H9 (cell line): Measurements from ENCODE around the gene C17orf107. TPM values are rescaled to one million over a fixed set of nuclear protein-coding genes. Genes with fewer than 3 reads are reported as not detected.

Experiments used
- DNase-seq: peaks from one replicate; pipeline ENCODE4 v3.0.0-alpha.2; 2017
- H2AFZ ChIP-seq: one replicate; pipeline ENCODE4 v1.6.1; 2013; ENCODE audit warnings: mild to moderate bottlenecking, low read length, control low read depth, moderate library complexity
- H2AK5ac ChIP-seq: 2 replicates; pipeline ENCODE4 v1.6.1; 2013; ENCODE audit warnings: low read length, control low read depth, mixed read lengths; ENCODE audit not compliant: insufficient read length
- H2BK120ac ChIP-seq: one replicate; pipeline ENCODE4 v1.6.1; 2013; ENCODE audit warnings: low read depth, mild to moderate bottlenecking, low read length, control low read depth, inconsistent platforms; ENCODE audit not compliant: poor library complexity, severe bottlenecking
- H2BK12ac ChIP-seq: 2 replicates; pipeline ENCODE4 v1.6.1; 2013; ENCODE audit warnings: low read length, control low read depth, mixed read lengths, low read depth; ENCODE audit not compliant: insufficient read length
- H2BK15ac ChIP-seq: 2 replicates; pipeline ENCODE4 v1.6.1; 2013; ENCODE audit warnings: low read depth, low read length, control low read depth
- H2BK20ac ChIP-seq: one replicate; pipeline ENCODE4 v1.6.1; 2013; ENCODE audit warnings: low read depth, mild to moderate bottlenecking, low read length, control low read depth, inconsistent platforms; ENCODE audit not compliant: poor library complexity, severe bottlenecking
- H2BK5ac ChIP-seq: 2 replicates; pipeline ENCODE4 v1.6.1; 2013; ENCODE audit warnings: low read length, control low read depth, mixed read lengths; ENCODE audit not compliant: insufficient read length
- H3K14ac ChIP-seq: 2 replicates; pipeline ENCODE4 v1.6.1; 2013; ENCODE audit warnings: low read length, control low read depth; ENCODE audit not compliant: insufficient read depth
- H3K18ac ChIP-seq: 2 replicates; pipeline ENCODE4 v1.6.1; 2013; ENCODE audit warnings: low read depth, mild to moderate bottlenecking, mixed read lengths, low read length, control low read depth; ENCODE audit not compliant: insufficient read length
- H3K23ac ChIP-seq: 2 replicates; pipeline ENCODE4 v1.6.1; 2013; ENCODE audit warnings: low read length, control low read depth, mixed read lengths, low read depth; ENCODE audit not compliant: insufficient read length
- H3K23me2 ChIP-seq: 2 replicates; pipeline ENCODE4 v1.6.1; 2013; ENCODE audit warnings: low read depth, mild to moderate bottlenecking, mixed read lengths, low read length, control low read depth; ENCODE audit not compliant: insufficient read length, poor library complexity, severe bottlenecking
- H3K27ac ChIP-seq: 2 replicates; pipeline ENCODE4 v1.5.1; 2013; ENCODE audit warnings: low read length, control low read depth, mixed read lengths, low read depth; ENCODE audit not compliant: insufficient read length
- H3K27me3 ChIP-seq: 2 replicates; pipeline ENCODE4 v1.6.1; 2013; ENCODE audit warnings: low read length, control low read depth, inconsistent platforms; ENCODE audit not compliant: insufficient read depth
- H3K4ac ChIP-seq: 2 replicates; pipeline ENCODE4 v1.6.1; 2013; ENCODE audit warnings: low read depth, mild to moderate bottlenecking, control low read depth, inconsistent platforms, low read length, moderate library complexity
- H3K4me1 ChIP-seq: 2 replicates; pipeline ENCODE4 v1.6.1; 2013; ENCODE audit warnings: low read length, control low read depth, inconsistent platforms; ENCODE audit not compliant: insufficient read depth
- H3K4me2 ChIP-seq: 2 replicates; pipeline ENCODE4 v1.6.1; 2013; ENCODE audit warnings: low read length, control low read depth, mixed read lengths; ENCODE audit not compliant: insufficient read length, insufficient read depth
- H3K56ac ChIP-seq: 2 replicates; pipeline ENCODE4 v1.6.1; 2013; ENCODE audit warnings: low read depth, mild to moderate bottlenecking, mixed read lengths, low read length, control low read depth; ENCODE audit not compliant: insufficient read length
- H3K79me1 ChIP-seq: 2 replicates; pipeline ENCODE4 v1.6.1; 2013; ENCODE audit warnings: low read depth, mild to moderate bottlenecking, moderate library complexity, low read length, control low read depth, inconsistent platforms; ENCODE audit not compliant: insufficient read depth, poor library complexity, severe bottlenecking
- H3K79me2 ChIP-seq: 2 replicates; pipeline ENCODE4 v1.6.1; 2013; ENCODE audit warnings: low read length, control low read depth, inconsistent platforms; ENCODE audit not compliant: insufficient read depth
- H3K9ac ChIP-seq: 2 replicates; pipeline ENCODE4 v1.6.1; 2013; ENCODE audit warnings: low read length, control low read depth, mixed read lengths; ENCODE audit not compliant: insufficient read length; ENCODE audit errors: extremely low read depth
- H3K9me3 ChIP-seq: one replicate; pipeline ENCODE4 v1.6.1; 2013; ENCODE audit warnings: low read depth, low read length, inconsistent platforms; ENCODE audit not compliant: control insufficient read depth
- H3T11ph ChIP-seq: one replicate; pipeline ENCODE4 v1.6.1; 2013; ENCODE audit warnings: mild to moderate bottlenecking, low read length, control low read depth, inconsistent platforms
- H4K20me1 ChIP-seq: one replicate; pipeline ENCODE4 v1.6.1; 2013; ENCODE audit not compliant: control insufficient read depth, insufficient read length, insufficient read depth
- H4K5ac ChIP-seq: 2 replicates; pipeline ENCODE4 v1.6.1; 2013; ENCODE audit warnings: low read depth, mild to moderate bottlenecking, mixed read lengths, low read length, control low read depth; ENCODE audit not compliant: insufficient read length
- H4K8ac ChIP-seq: replicated peaks from 2 replicates; pipeline ENCODE4 v1.6.1; 2013; ENCODE audit warnings: low read length, control low read depth, mixed read lengths, low read depth; ENCODE audit not compliant: insufficient read length
- H4K91ac ChIP-seq: 2 replicates; pipeline ENCODE4 v1.6.1; 2013; ENCODE audit warnings: low read depth, mild to moderate bottlenecking, moderate library complexity, mixed read lengths, low read length, control low read depth; ENCODE audit not compliant: insufficient read length
- H3K27ac Mint-ChIP-seq, 3 experiments: 2 replicates in 2 of 3; 3 replicates in 1 of 3; pipeline ENCODE4 v1.8.0; 2020 to 2021; ENCODE audit warnings: mixed read lengths in 3 of 3, mild to moderate bottlenecking in 1 of 3, moderate library complexity in 1 of 3
- H3K27me3 Mint-ChIP-seq: 2 replicates; pipeline ENCODE4 v1.8.0; 2021; ENCODE audit warnings: low read depth, mild to moderate bottlenecking, moderate library complexity, mixed read lengths
- H3K36me3 Mint-ChIP-seq, 3 experiments: 2 replicates in 2 of 3; 3 replicates in 1 of 3; pipeline ENCODE4 v1.8.0; 2020 to 2021; ENCODE audit warnings: low read depth in 3 of 3, mixed read lengths in 3 of 3; ENCODE audit not compliant: insufficient read depth in 1 of 3
- H3K4me1 Mint-ChIP-seq, 2 experiments: 2 replicates each; pipeline ENCODE4 v1.8.0; 2020; ENCODE audit warnings: mixed read lengths in 2 of 2
- H3K4me3 Mint-ChIP-seq, 2 experiments: 2 replicates in 1 of 2; 3 replicates in 1 of 2; pipeline ENCODE4 v1.8.0; 2020 to 2021; ENCODE audit warnings: mild to moderate bottlenecking in 2 of 2, mixed read lengths in 2 of 2, moderate library complexity in 1 of 2
- H3K9me3 Mint-ChIP-seq, 2 experiments: 2 replicates in 1 of 2; 3 replicates in 1 of 2; pipeline ENCODE4 v1.8.0; 2020; ENCODE audit warnings: mild to moderate bottlenecking in 2 of 2, mixed read lengths in 2 of 2, moderate library complexity in 1 of 2
- WGBS: extraction: QIAGEN DNeasy Blood & Tissue Kit; methylation state at CpG from one replicate; pipeline ENCODE4 v1.1.7; 2013; ENCODE audit warnings: missing lambda C conversion rate, low lambda C conversion rate, mixed read lengths; ENCODE audit not compliant: insufficient read length; ENCODE audit errors: extremely low coverage; 5-methylcytosine and 5-hydroxymethylcytosine counted together
- long read RNA-seq: library from polyadenylated mRNA; unstranded; transcript quantifications from one replicate; pipeline ENCODE4 v2.0.0, GENCODE V29; 2020
- total RNA-seq: library from RNA; stranded (reverse); gene quantifications from 2 replicates; pipeline ENCODE4 v1.2.1, GENCODE V29; 2021
- TF ChIP-seq, protein P1 (sequence below): fragments of 200-600 bp; sonication (generic); conservative IDR thresholded peaks from 3 replicates; pipeline ENCODE4 v1.8.0; 2021; ENCODE audit warnings: antibody characterized with exemption, mild to moderate bottlenecking

Gene C17orf107
- 4.0 and 4.4 TPM in 2 replicates for total RNA-seq
- long read RNA-seq, transcript C17orf107-202 (2 exons, 1,275 nt), result major isoform, 8 of 14 reads
- long read RNA-seq, partial matches to known transcripts, result 0 of 14 reads
- long read RNA-seq, other reads (novel, unspliced or antisense), result 5 of 14 reads

DNA sequence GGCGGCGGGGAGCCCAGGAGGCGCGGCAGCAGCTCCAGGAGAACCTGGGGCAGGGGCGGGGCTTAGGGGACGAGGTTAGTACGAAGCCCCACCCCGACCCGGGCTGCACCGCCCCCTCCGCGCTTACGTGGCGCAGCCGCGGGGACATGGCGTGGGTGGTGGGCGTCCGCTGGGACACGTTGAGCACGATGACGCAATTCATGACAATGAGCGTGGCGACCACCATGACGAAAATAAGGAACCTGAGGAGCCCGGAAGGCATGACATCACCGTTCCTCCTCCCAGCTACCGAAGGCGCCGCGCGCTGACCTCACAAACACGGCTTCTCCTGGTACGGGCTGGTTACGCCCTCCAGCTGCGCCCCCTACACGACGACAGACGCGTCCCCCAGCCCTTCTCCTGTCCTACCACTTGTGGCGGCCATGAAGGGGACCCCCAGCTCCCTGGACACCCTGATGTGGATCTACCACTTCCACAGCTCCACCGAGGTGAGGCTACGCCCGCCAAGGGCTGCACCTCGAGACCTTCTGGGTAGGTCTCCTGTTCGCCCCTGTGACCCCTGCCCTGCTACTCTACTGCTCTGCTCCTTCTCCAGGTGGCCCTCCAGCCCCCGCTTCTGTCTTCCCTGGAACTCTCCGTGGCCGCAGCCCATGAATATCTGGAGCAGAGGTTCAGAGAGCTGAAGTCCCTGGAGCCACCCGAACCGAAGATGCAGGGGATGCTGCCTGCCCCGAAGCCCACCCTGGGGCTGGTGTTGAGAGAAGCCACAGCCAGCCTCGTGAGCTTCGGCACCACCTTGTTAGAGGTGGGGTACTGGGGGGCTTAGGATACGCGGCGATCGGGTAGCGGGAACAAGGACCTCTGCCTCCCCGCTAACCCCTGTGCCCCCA lies at the start of gene C17orf107:
Gene C17orf107 (plus strand): TSS at position 196 of the 890 bp plus-strand sequence. CDS start 227 bp downstream, at position 423.
- no CpG with 5 or more reads among the region's 60 CpGs for WGBS
- DNase-seq, result peak; percentile 89
- no peak within 1 kb of the TSS for H3K4ac ChIP-seq

More for the DNA sequence above, at the start of gene C17orf107:
- Mint-ChIP-seq H3K9me3 (no peaks in the 10 kb centered on the region), H3K4me3 (peak within 1 kb of the TSS; percentile 68 to 88), H3K27me3 (peaks cover 3% of the 10 kb centered on the region; the same call in 1 of the 2 replicates), H3K4me1 (peaks cover 10 to 33% of the 10 kb centered on the region in 2 experiments), H3K36me3 (peaks cover 8 to 23% (median 23%) of the 10 kb centered on the region in 3 experiments; a peak in 6 of 7 replicates), H3K27ac (peak within 1 kb of the TSS; percentile 79 to 90 (median 87); a peak in 6 of 7 replicates)
- Histone ChIP-seq H3K4me1 (peaks cover 3% of the 10 kb centered on the region; the same call in 1 of the 2 replicates), H3K27ac (no peak within 1 kb of the TSS), H2BK20ac (no peak within 1 kb of the TSS), H3K79me1 (no peaks in the 10 kb centered on the region), H3K9ac (no peak within 1 kb of the TSS), H2BK120ac (no peak within 1 kb of the TSS), H2AK5ac (no peak within 1 kb of the TSS), H3K4me2 (peak within 1 kb of the TSS; percentile 13), H3T11ph (no peak within 1 kb of the TSS), H3K18ac (peak within 1 kb of the TSS; percentile 28), H3K9me3 (no peaks in the 10 kb centered on the region), H2AFZ (no peak within 1 kb of the TSS), H2BK15ac (no peak within 1 kb of the TSS), H2BK12ac (no peak within 1 kb of the TSS), H3K23ac (no peak within 1 kb of the TSS), H2BK5ac (no peak within 1 kb of the TSS), H4K20me1 (no peaks in the 10 kb centered on the region), H4K8ac (no peak within 1 kb of the TSS), H4K5ac (no peak within 1 kb of the TSS), H3K56ac (no peak within 1 kb of the TSS), H3K79me2 (no peaks in the 10 kb centered on the region), H4K91ac (no peak within 1 kb of the TSS), H3K14ac (peak within 1 kb of the TSS; percentile 62; the same call in 1 of the 2 replicates), H3K23me2 (peaks cover 12% of the 10 kb centered on the region), H3K27me3 (no peaks in the 10 kb centered on the region)
- TF ChIP-seq, protein P1, sequence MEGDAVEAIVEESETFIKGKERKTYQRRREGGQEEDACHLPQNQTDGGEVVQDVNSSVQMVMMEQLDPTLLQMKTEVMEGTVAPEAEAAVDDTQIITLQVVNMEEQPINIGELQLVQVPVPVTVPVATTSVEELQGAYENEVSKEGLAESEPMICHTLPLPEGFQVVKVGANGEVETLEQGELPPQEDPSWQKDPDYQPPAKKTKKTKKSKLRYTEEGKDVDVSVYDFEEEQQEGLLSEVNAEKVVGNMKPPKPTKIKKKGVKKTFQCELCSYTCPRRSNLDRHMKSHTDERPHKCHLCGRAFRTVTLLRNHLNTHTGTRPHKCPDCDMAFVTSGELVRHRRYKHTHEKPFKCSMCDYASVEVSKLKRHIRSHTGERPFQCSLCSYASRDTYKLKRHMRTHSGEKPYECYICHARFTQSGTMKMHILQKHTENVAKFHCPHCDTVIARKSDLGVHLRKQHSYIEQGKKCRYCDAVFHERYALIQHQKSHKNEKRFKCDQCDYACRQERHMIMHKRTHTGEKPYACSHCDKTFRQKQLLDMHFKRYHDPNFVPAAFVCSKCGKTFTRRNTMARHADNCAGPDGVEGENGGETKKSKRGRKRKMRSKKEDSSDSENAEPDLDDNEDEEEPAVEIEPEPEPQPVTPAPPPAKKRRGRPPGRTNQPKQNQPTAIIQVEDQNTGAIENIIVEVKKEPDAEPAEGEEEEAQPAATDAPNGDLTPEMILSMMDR, result no peak
